ENCODE results near the gene AGMO. TPM values are rescaled to one million over a fixed set of nuclear protein-coding genes. Genes with fewer than 3 reads are reported as not detected.
"Not testable (repeated sequence)": the region's sequence is repeated elsewhere in the genome, so short reads cannot be mapped to it uniquely, and the experiment has no call there.

Gene AGMO
- total RNA-seq, 2 donors from 2014 or later: 1.9 TPM; not detected in 1

GRCh38 chr7:15524077-15524476 is 37.7 kb downstream of the AGMO start:
- H3K9me3 Mint-ChIP-seq: peaks cover 16% of the 10 kb centered on the region

GRCh38 chr7:15517865-15518264 is 44.0 kb downstream of the AGMO start:
- H3K27ac ChIP-seq (ENCODE audit: low read depth, low read length); H3K27me3 ChIP-seq (ENCODE audit: control insufficient read depth, insufficient read depth, low read length, poor library complexity, severe bottlenecking); H3K27ac Mint-ChIP-seq; H3K4me1 ChIP-seq (ENCODE audit: control insufficient read depth, insufficient read depth, low read length); H3K4me3 Mint-ChIP-seq; H3K36me3 Mint-ChIP-seq (ENCODE audit: low read depth); H3K27me3 Mint-ChIP-seq (ENCODE audit: insufficient read depth); H3K9ac ChIP-seq (ENCODE audit: extremely low read depth, low read length, poor library complexity, severe bottlenecking); H3K4me3 ChIP-seq (ENCODE audit: low read length); H3K36me3 ChIP-seq (ENCODE audit: control insufficient read depth, insufficient read depth, low read length); H3K9me3 ChIP-seq (ENCODE audit: control insufficient read depth, low read length); H3K4me1 Mint-ChIP-seq: not testable (repeated sequence)
- WGBS, 2 experiments (ENCODE audit: insufficient coverage in 1 of 2, insufficient read length in 1 of 2): 80 to 89% methylated on average over 3 to 7 of the region's 7 CpGs
- peaks cover 12% of the 10 kb centered on the region for H3K9me3 Mint-ChIP-seq
- DNase-seq: peak; percentile 67

More at GRCh38 chr7:15524077-15524476, 37.7 kb downstream of the AGMO start:
- TF ChIP-seq CTCF (conservative IDR thresholded peaks at IDR 0.05): no peak
- Mint-ChIP-seq H3K4me1 (peaks cover 7% of the 10 kb centered on the region), H3K4me3 (no peak overlapping the region), H3K27me3 (ENCODE audit: insufficient read depth) (no peaks in the 10 kb centered on the region), H3K27ac (no peak overlapping the region), H3K36me3 (ENCODE audit: low read depth) (peaks cover 3% of the 10 kb centered on the region)
- Histone ChIP-seq H3K27ac (ENCODE audit: low read depth, low read length) (no peak overlapping the region), H3K36me3 (ENCODE audit: control insufficient read depth, insufficient read depth, low read length) (no peaks in the 10 kb centered on the region), H3K27me3 (ENCODE audit: control insufficient read depth, insufficient read depth, low read length, poor library complexity, severe bottlenecking) (no peaks in the 10 kb centered on the region), H3K9ac (ENCODE audit: extremely low read depth, low read length, poor library complexity, severe bottlenecking) (no peak overlapping the region), H3K4me3 (ENCODE audit: low read length) (no peak overlapping the region), H3K4me1 (ENCODE audit: control insufficient read depth, insufficient read depth, low read length) (no peaks in the 10 kb centered on the region), H3K9me3 (ENCODE audit: control insufficient read depth, low read length) (no peaks in the 10 kb centered on the region)
- WGBS, 2 experiments (ENCODE audit: insufficient coverage in 1 of 2, insufficient read length in 1 of 2): no CpG with 5 or more reads among the region's 1 CpG
- DNase-seq: no peak

- peaks cover 2% of the 10 kb centered on the region for H3K4me1 Mint-ChIP-seq
- no peak overlapping the region for H3K9ac ChIP-seq (ENCODE audit: extremely low read depth, low read length, poor library complexity, severe bottlenecking)
- peaks cover under 1% of the 10 kb centered on the region for H3K9me3 Mint-ChIP-seq
- no peaks in the 10 kb centered on the region for H3K27me3 Mint-ChIP-seq (ENCODE audit: insufficient read depth)
- no peaks in the 10 kb centered on the region for H3K4me1 ChIP-seq (ENCODE audit: control insufficient read depth, insufficient read depth, low read length)
- no peak for DNase-seq
- no peak overlapping the region for H3K27ac ChIP-seq (ENCODE audit: low read depth, low read length)
- no peak for TF ChIP-seq CTCF (conservative IDR thresholded peaks at IDR 0.05)
- H3K9me3 ChIP-seq (ENCODE audit: control insufficient read depth, low read length): no peaks in the 10 kb centered on the region
- no peaks in the 10 kb centered on the region for H3K36me3 ChIP-seq (ENCODE audit: control insufficient read depth, insufficient read depth, low read length)
- no peaks in the 10 kb centered on the region for H3K36me3 Mint-ChIP-seq (ENCODE audit: low read depth)
- H3K27me3 ChIP-seq (ENCODE audit: control insufficient read depth, insufficient read depth, low read length, poor library complexity, severe bottlenecking): no peaks in the 10 kb centered on the region
- H3K4me3 Mint-ChIP-seq: no peak overlapping the region
- 80 to 100% methylated on average over 2 to 4 of the region's 4 CpGs for WGBS, 2 experiments (ENCODE audit: insufficient coverage in 1 of 2, insufficient read length in 1 of 2)
- H3K27ac Mint-ChIP-seq: no peak overlapping the region
- H3K4me3 ChIP-seq (ENCODE audit: low read length): no peak overlapping the region
Measured at GRCh38 chr7:15515252-15515651, 46.6 kb downstream of the AGMO start.

GRCh38 chr7:15508258-15508657 is 53.6 kb downstream of the AGMO start:
- H3K9me3 ChIP-seq (ENCODE audit: control insufficient read depth, low read length): no peaks in the 10 kb centered on the region
- H3K27me3 ChIP-seq (ENCODE audit: control insufficient read depth, insufficient read depth, low read length, poor library complexity, severe bottlenecking): no peaks in the 10 kb centered on the region
- H3K27ac ChIP-seq (ENCODE audit: low read depth, low read length): no peak overlapping the region
- H3K4me3 Mint-ChIP-seq: no peak overlapping the region
- H3K4me3 ChIP-seq (ENCODE audit: low read length): no peak overlapping the region
- no peaks in the 10 kb centered on the region for H3K9me3 Mint-ChIP-seq
- H3K27ac Mint-ChIP-seq: no peak overlapping the region
- H3K36me3 Mint-ChIP-seq (ENCODE audit: low read depth): no peaks in the 10 kb centered on the region
- WGBS, 2 experiments (ENCODE audit: insufficient coverage in 1 of 2, insufficient read length in 1 of 2): 95% methylated on average over 3 of the region's 3 CpGs; no CpG with 5 or more reads in 1 of the 2 experiments
- no peak for DNase-seq
- no peaks in the 10 kb centered on the region for H3K4me1 ChIP-seq (ENCODE audit: control insufficient read depth, insufficient read depth, low read length)
- no peak overlapping the region for H3K9ac ChIP-seq (ENCODE audit: extremely low read depth, low read length, poor library complexity, severe bottlenecking)
- H3K4me1 Mint-ChIP-seq: no peaks in the 10 kb centered on the region
- H3K27me3 Mint-ChIP-seq (ENCODE audit: insufficient read depth): no peaks in the 10 kb centered on the region
- no peak for TF ChIP-seq CTCF (conservative IDR thresholded peaks at IDR 0.05)
- no peaks in the 10 kb centered on the region for H3K36me3 ChIP-seq (ENCODE audit: control insufficient read depth, insufficient read depth, low read length)

Data from endodermal cell (in vitro differentiated cells).